CD4-positive, alpha-beta T cell (primary cell): Measurements from ENCODE around the gene ABCB6. TPM values are rescaled to one million over a fixed set of nuclear protein-coding genes. Genes with fewer than 3 reads are reported as not detected.

Experiments used
- ATAC-seq: fragments of 200-7000 bp; cut with Tn5 transposase; one replicate; pipeline ENCODE4 v1.10.0; 2022; ENCODE audit warnings: mild to moderate bottlenecking; ENCODE audit not compliant: poor library complexity
- CTCF ChIA-PET: fragments of 350-600 bp; sonication (Branson Sonifier 250); formaldehyde crosslinking; loops from one replicate; lab custom pipeline; 2021; ENCODE audit warnings: antibody characterized with exemption, inconsistent platforms; lab: Charles Lee
- POLR2A ChIA-PET: fragments of 350-600 bp; sonication (Branson Sonifier 250); formaldehyde crosslinking; loops from one replicate; lab custom pipeline; 2021; ENCODE audit warnings: antibody characterized with exemption, inconsistent platforms; lab: Charles Lee
- DNase-seq, 14 experiments: peaks; one replicate each; pipeline ENCODE4 v3.0.0-alpha.2; 2013 to 2020; ENCODE audit warnings: mixed read lengths in 2 of 14
- H3K27ac ChIP-seq, 2 donors: one replicate each; pipeline versions ENCODE4 v1.5.1 to v1.7.0; 2013; ENCODE audit warnings: low read length in 2 of 2, low read depth in 1 of 2, mild to moderate bottlenecking in 1 of 2
- H3K27me3 ChIP-seq, 2 experiments: 1 replicate in 1 of 2; 2 replicates in 1 of 2; pipeline versions ENCODE4 v1.6.1 to v1.7.0; 2013; ENCODE audit warnings: low read length in 2 of 2, control low read depth in 1 of 2, mild to moderate bottlenecking in 1 of 2, moderate library complexity in 1 of 2; ENCODE audit not compliant: insufficient read depth in 2 of 2, control insufficient read depth in 1 of 2
- H3K36me3 ChIP-seq: one replicate; pipeline ENCODE4 v1.6.1; 2013; ENCODE audit warnings: low read length, control low read depth; ENCODE audit not compliant: insufficient read depth
- H3K4me1 ChIP-seq: one replicate; pipeline ENCODE4 v1.6.1; 2013; ENCODE audit warnings: low read length, control low read depth; ENCODE audit not compliant: insufficient read depth
- H3K4me3 ChIP-seq: one replicate; pipeline ENCODE4 v1.5.1; 2013; ENCODE audit warnings: mild to moderate bottlenecking, low read length, moderate library complexity
- H3K9me3 ChIP-seq, 2 experiments: 1 replicate in 1 of 2; 2 replicates in 1 of 2; pipeline versions ENCODE4 v1.6.1 to v1.7.0; 2013; ENCODE audit warnings: low read length in 2 of 2, mild to moderate bottlenecking in 2 of 2, control low read depth in 1 of 2, moderate library complexity in 1 of 2; ENCODE audit not compliant: control insufficient read depth in 1 of 2, insufficient read depth in 1 of 2
- H3K27ac Mint-ChIP-seq: one replicate; pipeline ENCODE4 v1.8.0; 2020; ENCODE audit warnings: mixed read lengths
- H3K27me3 Mint-ChIP-seq: one replicate; pipeline ENCODE4 v1.8.0; 2021; ENCODE audit warnings: mixed read lengths
- H3K36me3 Mint-ChIP-seq: one replicate; pipeline ENCODE4 v1.8.0; 2021; ENCODE audit warnings: low read depth, mixed read lengths
- H3K4me1 Mint-ChIP-seq: one replicate; pipeline ENCODE4 v1.8.0; 2021; ENCODE audit warnings: low read depth, mixed read lengths
- H3K4me3 Mint-ChIP-seq: one replicate; pipeline ENCODE4 v1.8.0; 2020; ENCODE audit warnings: mild to moderate bottlenecking, mixed read lengths
- H3K9me3 Mint-ChIP-seq: one replicate; pipeline ENCODE4 v1.8.0; 2020; ENCODE audit warnings: mixed read lengths
- intact Hi-C, 2 experiments: fragments of 100-400 bp; cut with DNase I in 1 of 2; cut with micrococcal nuclease in 1 of 2; formaldehyde crosslinking; loops; one replicate each; pipeline versions ENCODE4 v1.15.1 to v1.9.0; 2023 to 2025; cut with DNase I, micrococcal nuclease
- total RNA-seq, 174 experiments: library from RNA in 2 of 174; stranded (reverse) in 2 of 174; gene quantifications; one replicate each; pipeline ENCODE4 v1.2.3 and lab custom pipeline; 2021 to 2026
- TF ChIP-seq, protein P1 (sequence below): fragments of 200-600 bp; IDR thresholded peaks from one replicate; pipeline ENCODE4 v1.8.0; 2022; ENCODE audit warnings: antibody characterized with exemption, mild to moderate bottlenecking

ABCB6 gene
- total RNA-seq, 2 experiments from 2014 or later = 2.6 to 3.1 TPM

GRCh38 chr2:219163156-219163555, 55.6 kb downstream of the ABCB6 start:
- no peak overlapping the region for H3K27ac ChIP-seq
- ChIA-PET CTCF (no interaction called here), POLR2A (no interaction called here)
- Mint-ChIP-seq H3K36me3 (peaks cover 13% of the 10 kb centered on the region), H3K9me3 (no peaks in the 10 kb centered on the region), H3K4me3 (peak overlapping the region; percentile 8), H3K27me3 (no peaks in the 10 kb centered on the region), H3K4me1 (peaks cover 24% of the 10 kb centered on the region), H3K27ac (no peak overlapping the region)
- peaks cover 17% of the 10 kb centered on the region for H3K4me1 ChIP-seq
- no peak overlapping the region for H3K4me3 ChIP-seq
- no peaks in the 10 kb centered on the region for H3K27me3 ChIP-seq
- intact Hi-C loops = loop anchor here in 1 of 2 experiments (5.0 kb wide), 1 partner anchor 224 kb away; the partner anchor contains the start of gene DNPEP
- H3K9me3 ChIP-seq = no peaks in the 10 kb centered on the region
- peaks cover 3% of the 10 kb centered on the region for H3K36me3 ChIP-seq
- DNase-seq (no peak), ATAC-seq (no peak)
- TF ChIP-seq, protein P1, sequence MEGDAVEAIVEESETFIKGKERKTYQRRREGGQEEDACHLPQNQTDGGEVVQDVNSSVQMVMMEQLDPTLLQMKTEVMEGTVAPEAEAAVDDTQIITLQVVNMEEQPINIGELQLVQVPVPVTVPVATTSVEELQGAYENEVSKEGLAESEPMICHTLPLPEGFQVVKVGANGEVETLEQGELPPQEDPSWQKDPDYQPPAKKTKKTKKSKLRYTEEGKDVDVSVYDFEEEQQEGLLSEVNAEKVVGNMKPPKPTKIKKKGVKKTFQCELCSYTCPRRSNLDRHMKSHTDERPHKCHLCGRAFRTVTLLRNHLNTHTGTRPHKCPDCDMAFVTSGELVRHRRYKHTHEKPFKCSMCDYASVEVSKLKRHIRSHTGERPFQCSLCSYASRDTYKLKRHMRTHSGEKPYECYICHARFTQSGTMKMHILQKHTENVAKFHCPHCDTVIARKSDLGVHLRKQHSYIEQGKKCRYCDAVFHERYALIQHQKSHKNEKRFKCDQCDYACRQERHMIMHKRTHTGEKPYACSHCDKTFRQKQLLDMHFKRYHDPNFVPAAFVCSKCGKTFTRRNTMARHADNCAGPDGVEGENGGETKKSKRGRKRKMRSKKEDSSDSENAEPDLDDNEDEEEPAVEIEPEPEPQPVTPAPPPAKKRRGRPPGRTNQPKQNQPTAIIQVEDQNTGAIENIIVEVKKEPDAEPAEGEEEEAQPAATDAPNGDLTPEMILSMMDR = no peak

GRCh38 chr2:219161097-219161496, 57.7 kb downstream of the ABCB6 start:
- peaks cover 19% of the 10 kb centered on the region for H3K36me3 ChIP-seq
- peak overlapping the region; percentile 78 for H3K4me3 ChIP-seq
- peak overlapping the region; percentile 52 to 77 for H3K27ac ChIP-seq
- ChIA-PET CTCF (interaction anchor here (1.3 to 4.6 kb wide), 3 partner anchors 45 to 134 kb away, joined by 4 to 29 read pairs (median 17); partner anchors contain the start of genes DNAJB2 and ZFAND2B), POLR2A (interaction anchor here (0.6 to 3.5 kb wide), 3 partner anchors 16 to 69 kb away, joined by 3 to 26 read pairs (median 10); partner anchors contain the start of genes ANKZF1, CNPPD1 and ZFAND2B)
- Mint-ChIP-seq H3K4me1 (peaks cover 24% of the 10 kb centered on the region), H3K9me3 (no peaks in the 10 kb centered on the region), H3K27ac (peak overlapping the region; percentile 94), H3K27me3 (no peaks in the 10 kb centered on the region), H3K36me3 (peaks cover 34% of the 10 kb centered on the region), H3K4me3 (peak overlapping the region; percentile 94)
- intact Hi-C loops = loop anchor here in 1 of 2 experiments (1.0 to 5.0 kb wide), 4 partner anchors 10 to 226 kb away; partner anchors contain the start of genes DNPEP and ZFAND2B
- no peak for DNase-seq
- no peak for ATAC-seq
- TF ChIP-seq, protein P1 = no peak
- H3K9me3 ChIP-seq = no peaks in the 10 kb centered on the region
- peaks cover 17% of the 10 kb centered on the region for H3K4me1 ChIP-seq
- H3K27me3 ChIP-seq = no peaks in the 10 kb centered on the region

DNA sequence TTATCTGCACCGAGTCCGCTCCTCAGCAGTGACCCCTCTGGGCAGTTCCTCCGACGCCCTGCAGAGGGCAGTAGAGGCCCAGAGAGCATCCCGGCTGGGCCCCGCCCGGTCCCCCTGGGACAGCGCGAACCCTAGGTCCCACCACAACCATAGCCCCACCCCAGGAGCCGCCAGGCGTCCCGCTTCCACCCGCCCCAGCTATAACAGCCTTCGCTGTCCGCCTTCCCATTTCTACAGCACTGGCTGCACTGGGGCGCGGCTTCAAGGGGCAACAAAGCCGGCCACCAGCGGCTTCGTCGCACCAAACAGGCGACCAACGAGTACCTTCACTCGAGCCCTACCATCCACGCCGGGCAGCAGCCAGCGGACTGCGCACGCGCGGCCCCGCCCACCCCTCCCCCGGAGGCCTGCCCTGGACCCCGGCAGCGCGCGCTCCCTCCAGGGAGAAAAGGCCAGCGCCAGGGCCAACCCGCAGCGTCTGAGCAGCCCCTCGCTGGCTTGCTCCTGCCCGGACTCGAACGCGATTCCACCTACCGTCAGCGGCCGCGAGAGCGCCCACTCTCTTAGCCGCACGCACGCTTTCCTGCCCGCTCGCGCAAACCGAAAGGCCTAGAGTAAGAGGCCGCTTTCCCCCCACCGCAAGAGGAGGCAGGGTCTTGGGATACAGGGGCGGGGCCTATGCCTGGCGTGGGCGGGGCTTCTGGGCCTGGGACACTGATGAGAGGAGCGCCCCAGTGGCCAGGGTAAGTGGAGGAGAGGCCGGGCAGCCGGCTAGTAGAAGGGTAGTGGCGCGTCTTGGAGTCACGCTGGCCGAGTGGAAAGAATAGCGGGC, 58.4 kb downstream of the ABCB6 start, which contains the start of gene NHEJ1:
NHEJ1 (minus strand) TSS at position 630 of the 832 bp plus-strand sequence. CDS start 2,453 bp downstream, outside the sequence.
- CTCF ChIA-PET = interaction anchor here (0.6 to 4.8 kb wide), 16 partner anchors 10 to 228 kb away, joined by 3 to 32 read pairs (median 4); partner anchors contain the start of genes CNPPD1, DNAJB2, TUBA4A and TUBA4B
- intact Hi-C loops = loop anchor here (1.0 to 5.0 kb wide), 8 partner anchors 11 to 227 kb away; partner anchors contain the start of genes DNPEP (in 1 of the 2), RETREG2 (in 1 of the 2) and ZFAND2B (in 1 of the 2)
- ATAC-seq = peak; percentile 90

More for the DNA sequence above, 58.4 kb downstream of the ABCB6 start, which contains the start of gene NHEJ1:
- H3K36me3 Mint-ChIP-seq = peaks cover 34% of the 10 kb centered on the region
- H3K27ac Mint-ChIP-seq = peak within 1 kb of the TSS; percentile 94
- H3K9me3 Mint-ChIP-seq = no peaks in the 10 kb centered on the region
- H3K4me1 Mint-ChIP-seq = peaks cover 24% of the 10 kb centered on the region
- DNase-seq = peak; percentile 82 to 97 (median 90)
- H3K4me3 Mint-ChIP-seq = peak within 1 kb of the TSS; percentile 94
- no peaks in the 10 kb centered on the region for H3K27me3 ChIP-seq
- TF ChIP-seq, protein P1 = peak; percentile 97
- no peaks in the 10 kb centered on the region for H3K27me3 Mint-ChIP-seq
- peak within 1 kb of the TSS; percentile 78 for H3K4me3 ChIP-seq
- H3K4me1 ChIP-seq = peaks cover 17% of the 10 kb centered on the region
- H3K9me3 ChIP-seq = no peaks in the 10 kb centered on the region
- H3K27ac ChIP-seq = peak within 1 kb of the TSS; percentile 52 to 77
- H3K36me3 ChIP-seq = peaks cover 19% of the 10 kb centered on the region
- POLR2A ChIA-PET = interaction anchor here (0.7 to 3.5 kb wide), 13 partner anchors 15 to 227 kb away, joined by 3 to 26 read pairs (median 4); partner anchors contain the start of genes ANKZF1, CNPPD1, DNAJB2 and ZFAND2B
